A549 (cell line): ENCODE measurements around the gene ZNF862. TPM values are rescaled to one million over a fixed set of nuclear protein-coding genes. Genes with fewer than 3 reads are reported as not detected.
A peak's percentile ranks its signal among the peaks of the same experiment; 100 is the strongest.

Experiments
- ATAC-seq, 2 experiments: fragments of 200-7000 bp in 1 of 2; fragments of >200 bp in 1 of 2; cut with Nextera tagmentation in 1 of 2; cut with Tn5 transposase in 1 of 2; 3 replicates each; pipeline versions ENCODE4 v1.8.0 to v1.9.1; 2018 to 2020; ENCODE audit warnings: mild to moderate bottlenecking in 1 of 2, moderate library complexity in 1 of 2
- CTCF ChIA-PET: fragments of 300-600 bp; sonication (Branson Sonifier 250); formaldehyde crosslinking; extraction: SDS; loops from one replicate; lab custom pipeline; 2021; ENCODE audit warnings: antibody characterized with exemption, inconsistent platforms; lab: Yijun Ruan, JAX
- POLR2A ChIA-PET: fragments of 350-600 bp; formaldehyde crosslinking; extraction: SDS; loops from one replicate; lab custom pipeline; 2021; ENCODE audit warnings: antibody characterized with exemption, inconsistent platforms; lab: Yijun Ruan, JAX
- DNase-seq, 2 experiments: peaks; one replicate each; pipeline versions ENCODE4 v3.0.0 to v3.0.0-alpha.2; 2011 to 2016; ENCODE audit warnings: low read depth in 1 of 2, low spot score in 1 of 2
- FAIRE-seq: peaks from 2 replicates; lab custom pipeline; 2011; peaks lifted over from hg19 to GRCh38; lab: Jason Lieb, UNC
- H3K27ac ChIP-seq, 2 experiments: fragments of >200 bp; sonication (Bioruptor Twin); formaldehyde crosslinking; 3 replicates each; pipeline ENCODE4 v1.5.1; 2016 to 2017
- H3K4me1 ChIP-seq: fragments of >200 bp; sonication (Bioruptor Twin); formaldehyde crosslinking; 3 replicates; pipeline ENCODE4 v1.6.1; 2016
- H3K4me2 ChIP-seq: fragments of >200 bp; sonication (Bioruptor Twin); formaldehyde crosslinking; 3 replicates; pipeline ENCODE4 v1.6.1; 2016
- H3K4me3 ChIP-seq: fragments of >200 bp; sonication (Bioruptor Twin); formaldehyde crosslinking; 3 replicates; pipeline ENCODE4 v1.5.1; 2016
- H3K9me3 ChIP-seq: fragments of >200 bp; sonication (Bioruptor Twin); formaldehyde crosslinking; 3 replicates; pipeline ENCODE4 v1.6.1; 2016
- CBX2 ChIP-seq: fragments of 200-600 bp; sonication (generic); IDR thresholded peaks from 2 replicates; pipeline ENCODE4 v1.6.1; 2016; ENCODE audit warnings: low read depth, mild to moderate bottlenecking, borderline replicate concordance
- CHD4 ChIP-seq: fragments of 200-600 bp; sonication (generic); IDR thresholded peaks from 2 replicates; pipeline ENCODE4 v1.6.1; 2016; ENCODE audit warnings: antibody characterized with exemption, mild to moderate bottlenecking, borderline replicate concordance
- EP300 ChIP-seq, 2 experiments: fragments of >200 bp; sonication (Bioruptor Twin); formaldehyde crosslinking; IDR thresholded peaks; 2 replicates in 1 of 2; 3 replicates in 1 of 2; pipeline ENCODE4 v1.6.1; 2016 to 2017
- HOXB5 ChIP-seq: fragments of 250-450 bp; sonication (Bioruptor Pico); IDR thresholded peaks from 2 replicates; pipeline ENCODE4 v1.5.0; 2020; ENCODE audit warnings: mild to moderate bottlenecking, moderate library complexity
- KDM1A ChIP-seq: fragments of 200-600 bp; sonication (generic); IDR thresholded peaks from 2 replicates; pipeline ENCODE4 v1.6.1; 2016; ENCODE audit warnings: low read depth, mild to moderate bottlenecking
- KDM5A ChIP-seq: fragments of 200-600 bp; sonication (generic); IDR thresholded peaks from 2 replicates; pipeline ENCODE4 v1.6.1; 2016; ENCODE audit warnings: antibody characterized with exemption, mild to moderate bottlenecking
- MAZ ChIP-seq: fragments of 150-350 bp; IDR thresholded peaks from 2 replicates; pipeline ENCODE4 v1.6.1; 2014; ENCODE audit warnings: antibody characterized with exemption, low read depth, low read length, borderline replicate concordance
- RCOR1 ChIP-seq: fragments of 150-350 bp; IDR thresholded peaks from 2 replicates; pipeline ENCODE4 v1.6.1; 2014; ENCODE audit warnings: antibody characterized with exemption, low read length, low read depth
- TP53 ChIP-seq: fragments of 250-450 bp; sonication (Bioruptor Pico); IDR thresholded peaks from 2 replicates; pipeline ENCODE4 v1.5.0; 2021; ENCODE audit warnings: mild to moderate bottlenecking, moderate library complexity
- ZNF302 ChIP-seq: fragments of 250-450 bp; sonication (Bioruptor Pico); IDR thresholded peaks from 2 replicates; pipeline ENCODE4 v1.9.0; 2021; ENCODE audit warnings: inconsistent platforms, mild to moderate bottlenecking, moderate library complexity
- WGBS: methylation state at CpG from one replicate; pipeline ENCODE4 v1.1.6; 2017; ENCODE audit errors: missing lambda C conversion rate; 5-methylcytosine and 5-hydroxymethylcytosine counted together
- polyA plus RNA-seq, 4 experiments: library from polyadenylated mRNA; depleted of rRNA in 3 of 4; stranded (reverse); fragments of >200 nt; fragmentation: RNase III in 1 of 4; extraction: RNeasy Plus Mini Kit Qiagen cat#74134 plus additional on column Dnase treatment in 1 of 4; gene quantifications; 2 replicates in 3 of 4; 3 replicates in 1 of 4; pipeline ENCODE4 v1.2.3, GENCODE V29; 2011 to 2017
- TF ChIP-seq, protein P1 (sequence below): fragments of 150-350 bp; IDR thresholded peaks from 2 replicates; pipeline ENCODE4 v1.6.1; 2014; ENCODE audit warnings: low read depth, mild to moderate bottlenecking, low read length
- TF ChIP-seq, protein P2 (sequence below): fragments of 450-650 bp; IDR thresholded peaks from 2 replicates; pipeline ENCODE4 v1.6.1; 2014; ENCODE audit warnings: antibody characterized with exemption
- TF ChIP-seq, protein P3 (sequence below): fragments of >200 bp; sonication (Bioruptor Twin); formaldehyde crosslinking; IDR thresholded peaks from 3 replicates; pipeline ENCODE4 v1.5.1; 2016
- TF ChIP-seq, protein P4 (sequence below): fragments of 200-600 bp; sonication (generic); IDR thresholded peaks from 2 replicates; pipeline ENCODE4 v1.6.1; 2016; ENCODE audit warnings: antibody characterized with exemption, mild to moderate bottlenecking, moderate library complexity

The ZNF862 gene
- polyA plus RNA-seq, 2 of the 4 experiments (the other 2 are of a cell fraction): 3.9 to 8.0 TPM

DNA sequence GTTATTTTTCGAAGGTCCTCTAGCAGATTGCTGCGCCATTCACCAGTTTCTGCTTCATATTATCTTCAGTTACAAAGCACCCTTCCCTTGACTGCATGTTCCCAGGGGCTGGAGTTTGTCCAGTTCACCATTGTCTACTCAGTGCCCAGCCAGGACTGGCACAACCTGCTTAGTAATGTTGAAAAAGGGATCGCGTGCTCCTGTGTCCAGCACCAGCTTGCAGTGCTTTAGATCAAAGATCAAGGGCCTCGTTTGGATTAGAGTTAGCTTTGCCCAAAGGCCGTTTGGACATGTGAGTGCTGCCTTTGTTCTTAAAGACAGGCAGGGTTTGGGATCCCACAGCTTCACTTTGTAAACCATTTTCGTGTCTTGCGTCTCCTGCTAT is 36.5 kb downstream of the ZNF862 start:
- H3K4me1 ChIP-seq: peaks cover 10% of the 10 kb centered on the region; the same call in 1 of the 3 replicates
- DNase-seq: no peak
- POLR2A ChIA-PET: no interaction called here
- TF ChIP-seq, protein P1, sequence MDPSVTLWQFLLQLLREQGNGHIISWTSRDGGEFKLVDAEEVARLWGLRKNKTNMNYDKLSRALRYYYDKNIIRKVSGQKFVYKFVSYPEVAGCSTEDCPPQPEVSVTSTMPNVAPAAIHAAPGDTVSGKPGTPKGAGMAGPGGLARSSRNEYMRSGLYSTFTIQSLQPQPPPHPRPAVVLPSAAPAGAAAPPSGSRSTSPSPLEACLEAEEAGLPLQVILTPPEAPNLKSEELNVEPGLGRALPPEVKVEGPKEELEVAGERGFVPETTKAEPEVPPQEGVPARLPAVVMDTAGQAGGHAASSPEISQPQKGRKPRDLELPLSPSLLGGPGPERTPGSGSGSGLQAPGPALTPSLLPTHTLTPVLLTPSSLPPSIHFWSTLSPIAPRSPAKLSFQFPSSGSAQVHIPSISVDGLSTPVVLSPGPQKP: no peak
- TF ChIP-seq EP300 (IDR thresholded peaks at IDR 0.05): no peak
- TF ChIP-seq CHD4: no peak
- TF ChIP-seq KDM1A: no peak
- TF ChIP-seq, all 56 proteins: peak for 0
- no peak overlapping the region; a peak in 1 of 6 replicates for H3K27ac ChIP-seq
- H3K9me3 ChIP-seq: no peaks in the 10 kb centered on the region
- ATAC-seq: no peak
- 75% methylated on average over 8 of the region's 8 CpGs for WGBS
- CTCF ChIA-PET: interaction anchor here (0.8 to 1.9 kb wide), 2 partner anchors 9 to 67 kb away, joined by 3 to 9 read pairs; no protein-coding TSS in a partner anchor
- FAIRE-seq: no peak
- H3K4me3 ChIP-seq: peak overlapping the region; percentile 62
- peak overlapping the region; percentile 90 for H3K4me2 ChIP-seq

DNA sequence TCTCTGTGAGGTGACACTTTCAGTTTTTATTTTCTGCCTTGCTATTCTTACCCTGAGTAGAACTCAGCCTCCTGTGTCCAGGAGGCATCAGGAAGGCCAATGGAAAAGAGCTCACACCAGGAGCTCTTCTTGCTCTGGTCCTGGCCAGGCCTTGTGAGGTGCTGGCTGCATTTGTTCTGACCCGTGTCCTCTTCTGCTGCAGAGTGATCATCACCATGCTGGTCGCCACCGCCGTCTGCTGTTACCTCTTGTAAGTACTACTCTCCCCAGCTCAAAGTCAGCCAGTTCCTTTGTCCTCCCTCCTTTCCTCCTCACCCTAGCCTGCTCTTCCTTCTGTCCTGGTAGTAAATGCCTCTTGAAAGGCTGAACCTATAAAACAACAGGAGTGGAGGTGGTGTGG is 37.2 kb downstream of the ZNF862 start:
- CTCF ChIA-PET: interaction anchor here (1.9 kb wide), 1 partner anchor 8 kb away, joined by 9 read pairs; no protein-coding TSS in a partner anchor

More for the DNA sequence above, 37.2 kb downstream of the ZNF862 start:
- DNase-seq: no peak
- no peak for FAIRE-seq
- ATAC-seq: no peak
- TF ChIP-seq, protein P2, sequence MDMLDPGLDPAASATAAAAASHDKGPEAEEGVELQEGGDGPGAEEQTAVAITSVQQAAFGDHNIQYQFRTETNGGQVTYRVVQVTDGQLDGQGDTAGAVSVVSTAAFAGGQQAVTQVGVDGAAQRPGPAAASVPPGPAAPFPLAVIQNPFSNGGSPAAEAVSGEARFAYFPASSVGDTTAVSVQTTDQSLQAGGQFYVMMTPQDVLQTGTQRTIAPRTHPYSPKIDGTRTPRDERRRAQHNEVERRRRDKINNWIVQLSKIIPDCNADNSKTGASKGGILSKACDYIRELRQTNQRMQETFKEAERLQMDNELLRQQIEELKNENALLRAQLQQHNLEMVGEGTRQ: no peak
- TF ChIP-seq KDM5A (no peak), HOXB5 (no peak), EP300 (IDR thresholded peaks at IDR 0.05) (no peak), TP53 (CRISPR knock-in tag) (no peak), RCOR1 (no peak), MAZ (no peak), ZNF302 (CRISPR knock-in tag) (no peak), CBX2 (no peak)
- TF ChIP-seq, protein P3, sequence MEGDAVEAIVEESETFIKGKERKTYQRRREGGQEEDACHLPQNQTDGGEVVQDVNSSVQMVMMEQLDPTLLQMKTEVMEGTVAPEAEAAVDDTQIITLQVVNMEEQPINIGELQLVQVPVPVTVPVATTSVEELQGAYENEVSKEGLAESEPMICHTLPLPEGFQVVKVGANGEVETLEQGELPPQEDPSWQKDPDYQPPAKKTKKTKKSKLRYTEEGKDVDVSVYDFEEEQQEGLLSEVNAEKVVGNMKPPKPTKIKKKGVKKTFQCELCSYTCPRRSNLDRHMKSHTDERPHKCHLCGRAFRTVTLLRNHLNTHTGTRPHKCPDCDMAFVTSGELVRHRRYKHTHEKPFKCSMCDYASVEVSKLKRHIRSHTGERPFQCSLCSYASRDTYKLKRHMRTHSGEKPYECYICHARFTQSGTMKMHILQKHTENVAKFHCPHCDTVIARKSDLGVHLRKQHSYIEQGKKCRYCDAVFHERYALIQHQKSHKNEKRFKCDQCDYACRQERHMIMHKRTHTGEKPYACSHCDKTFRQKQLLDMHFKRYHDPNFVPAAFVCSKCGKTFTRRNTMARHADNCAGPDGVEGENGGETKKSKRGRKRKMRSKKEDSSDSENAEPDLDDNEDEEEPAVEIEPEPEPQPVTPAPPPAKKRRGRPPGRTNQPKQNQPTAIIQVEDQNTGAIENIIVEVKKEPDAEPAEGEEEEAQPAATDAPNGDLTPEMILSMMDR: no peak
- TF ChIP-seq, protein P4, sequence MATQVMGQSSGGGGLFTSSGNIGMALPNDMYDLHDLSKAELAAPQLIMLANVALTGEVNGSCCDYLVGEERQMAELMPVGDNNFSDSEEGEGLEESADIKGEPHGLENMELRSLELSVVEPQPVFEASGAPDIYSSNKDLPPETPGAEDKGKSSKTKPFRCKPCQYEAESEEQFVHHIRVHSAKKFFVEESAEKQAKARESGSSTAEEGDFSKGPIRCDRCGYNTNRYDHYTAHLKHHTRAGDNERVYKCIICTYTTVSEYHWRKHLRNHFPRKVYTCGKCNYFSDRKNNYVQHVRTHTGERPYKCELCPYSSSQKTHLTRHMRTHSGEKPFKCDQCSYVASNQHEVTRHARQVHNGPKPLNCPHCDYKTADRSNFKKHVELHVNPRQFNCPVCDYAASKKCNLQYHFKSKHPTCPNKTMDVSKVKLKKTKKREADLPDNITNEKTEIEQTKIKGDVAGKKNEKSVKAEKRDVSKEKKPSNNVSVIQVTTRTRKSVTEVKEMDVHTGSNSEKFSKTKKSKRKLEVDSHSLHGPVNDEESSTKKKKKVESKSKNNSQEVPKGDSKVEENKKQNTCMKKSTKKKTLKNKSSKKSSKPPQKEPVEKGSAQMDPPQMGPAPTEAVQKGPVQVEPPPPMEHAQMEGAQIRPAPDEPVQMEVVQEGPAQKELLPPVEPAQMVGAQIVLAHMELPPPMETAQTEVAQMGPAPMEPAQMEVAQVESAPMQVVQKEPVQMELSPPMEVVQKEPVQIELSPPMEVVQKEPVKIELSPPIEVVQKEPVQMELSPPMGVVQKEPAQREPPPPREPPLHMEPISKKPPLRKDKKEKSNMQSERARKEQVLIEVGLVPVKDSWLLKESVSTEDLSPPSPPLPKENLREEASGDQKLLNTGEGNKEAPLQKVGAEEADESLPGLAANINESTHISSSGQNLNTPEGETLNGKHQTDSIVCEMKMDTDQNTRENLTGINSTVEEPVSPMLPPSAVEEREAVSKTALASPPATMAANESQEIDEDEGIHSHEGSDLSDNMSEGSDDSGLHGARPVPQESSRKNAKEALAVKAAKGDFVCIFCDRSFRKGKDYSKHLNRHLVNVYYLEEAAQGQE: no peak
- TF ChIP-seq, protein P1: no peak
- H3K4me1 ChIP-seq: peaks cover 10% of the 10 kb centered on the region; the same call in 1 of the 3 replicates
- POLR2A ChIA-PET: no interaction called here
- no peak overlapping the region for H3K27ac ChIP-seq
- no peaks in the 10 kb centered on the region for H3K9me3 ChIP-seq
- 96% methylated on average over 4 of the region's 4 CpGs for WGBS
- no peak overlapping the region for H3K4me3 ChIP-seq
- no peak overlapping the region for H3K4me2 ChIP-seq
